ENCODE results near the gene SKAP1. TPM values are rescaled to one million over a fixed set of nuclear protein-coding genes. Genes with fewer than 3 reads are reported as not detected.

The SKAP1 gene
- polyA plus RNA-seq, 1 of the 3 experiments (the other 2 are of a cell fraction), result not detected

DNA sequence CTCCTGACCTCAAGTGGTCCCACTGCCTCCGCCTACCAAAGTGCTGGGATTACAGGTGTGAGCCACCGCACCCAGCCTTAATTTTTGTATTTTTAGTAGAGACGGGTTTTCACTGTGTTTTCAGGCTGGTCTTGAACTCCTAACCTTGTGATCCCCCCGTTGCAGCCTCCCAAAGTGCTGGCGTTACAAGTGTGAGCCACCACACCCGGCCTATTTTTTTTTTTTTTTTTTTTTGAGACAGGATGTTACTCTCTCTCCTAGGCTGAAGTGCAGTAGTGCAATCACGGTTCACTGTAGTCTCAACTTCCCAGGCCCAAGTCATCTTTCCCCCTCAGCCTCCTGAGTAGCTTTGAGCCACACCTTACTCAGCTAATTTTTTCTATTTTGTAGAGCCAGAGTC, 325.6 kb downstream of the SKAP1 start:
- Histone ChIP-seq H3K36me3 (replicated peaks in 1 of 2; ENCODE audit: control insufficient read depth in 1 of 2, insufficient read depth in 2 of 2, low read length in 1 of 2) (peaks cover 0 to 1% of the 10 kb centered on the region in 2 experiments), H3K9me2 (no peaks in the 10 kb centered on the region), H3K4me1 (ENCODE audit: control insufficient read depth in 1 of 2, insufficient read depth in 2 of 2, low read depth in 1 of 2, low read length in 1 of 2) (peaks cover 7 to 11% of the 10 kb centered on the region in 2 experiments; a peak in 3 of 4 replicates), H3K4me2 (no peak overlapping the region), H3K9me3 (no peaks in the 10 kb centered on the region), H3F3A (replicated peaks; ENCODE audit: insufficient read depth) (peaks cover 28% of the 10 kb centered on the region), H2AFZ (ENCODE audit: low read depth) (no peak overlapping the region), H3K79me2 (ENCODE audit: insufficient read depth) (peaks cover 36% of the 10 kb centered on the region), H3K4me3 (ENCODE audit: low read depth in 2 of 2, low read length in 1 of 2) (no peak overlapping the region), H4K20me1 (ENCODE audit: insufficient read depth) (peaks cover 8% of the 10 kb centered on the region), H3K27me3 (ENCODE audit: insufficient read depth) (no peaks in the 10 kb centered on the region), H3K27ac (ENCODE audit: low read depth in 2 of 2, low read length in 1 of 2) (no peak overlapping the region), H3K9ac (no peak overlapping the region)
- ChIA-PET POLR2A (no interaction called here), CTCF (interaction anchor here (6.7 to 14.8 kb wide), 2 partner anchors 23 to 78 kb away, joined by 46 to 241 read pairs; no protein-coding TSS in a partner anchor)
- DNase-seq, result no peak
- 93% methylated on average over 7 of the region's 7 CpGs for WGBS (ENCODE audit: low lambda C conversion rate)
- no peak for TF ChIP-seq GABPA (IDR thresholded peaks at IDR 0.05; ENCODE audit: low read depth)
- TF ChIP-seq EZH2phosphoT487 (IDR thresholded peaks at IDR 0.05; ENCODE audit: borderline replicate concordance, low read depth), result no peak
- TF ChIP-seq RCOR1 (IDR thresholded peaks at IDR 0.05; ENCODE audit: low read length), result no peak
- TF ChIP-seq FOSL2 (IDR thresholded peaks at IDR 0.05; ENCODE audit: borderline replicate concordance, low read depth), result no peak
- TF ChIP-seq CTCF (IDR thresholded peaks at IDR 0.05), result no peak
- TF ChIP-seq, protein P1, sequence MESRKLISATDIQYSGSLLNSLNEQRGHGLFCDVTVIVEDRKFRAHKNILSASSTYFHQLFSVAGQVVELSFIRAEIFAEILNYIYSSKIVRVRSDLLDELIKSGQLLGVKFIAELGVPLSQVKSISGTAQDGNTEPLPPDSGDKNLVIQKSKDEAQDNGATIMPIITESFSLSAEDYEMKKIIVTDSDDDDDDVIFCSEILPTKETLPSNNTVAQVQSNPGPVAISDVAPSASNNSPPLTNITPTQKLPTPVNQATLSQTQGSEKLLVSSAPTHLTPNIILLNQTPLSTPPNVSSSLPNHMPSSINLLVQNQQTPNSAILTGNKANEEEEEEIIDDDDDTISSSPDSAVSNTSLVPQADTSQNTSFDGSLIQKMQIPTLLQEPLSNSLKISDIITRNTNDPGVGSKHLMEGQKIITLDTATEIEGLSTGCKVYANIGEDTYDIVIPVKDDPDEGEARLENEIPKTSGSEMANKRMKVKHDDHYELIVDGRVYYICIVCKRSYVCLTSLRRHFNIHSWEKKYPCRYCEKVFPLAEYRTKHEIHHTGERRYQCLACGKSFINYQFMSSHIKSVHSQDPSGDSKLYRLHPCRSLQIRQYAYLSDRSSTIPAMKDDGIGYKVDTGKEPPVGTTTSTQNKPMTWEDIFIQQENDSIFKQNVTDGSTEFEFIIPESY (IDR thresholded peaks at IDR 0.05; ENCODE audit: borderline replicate concordance, low read depth), result no peak
- TF ChIP-seq, protein P2, sequence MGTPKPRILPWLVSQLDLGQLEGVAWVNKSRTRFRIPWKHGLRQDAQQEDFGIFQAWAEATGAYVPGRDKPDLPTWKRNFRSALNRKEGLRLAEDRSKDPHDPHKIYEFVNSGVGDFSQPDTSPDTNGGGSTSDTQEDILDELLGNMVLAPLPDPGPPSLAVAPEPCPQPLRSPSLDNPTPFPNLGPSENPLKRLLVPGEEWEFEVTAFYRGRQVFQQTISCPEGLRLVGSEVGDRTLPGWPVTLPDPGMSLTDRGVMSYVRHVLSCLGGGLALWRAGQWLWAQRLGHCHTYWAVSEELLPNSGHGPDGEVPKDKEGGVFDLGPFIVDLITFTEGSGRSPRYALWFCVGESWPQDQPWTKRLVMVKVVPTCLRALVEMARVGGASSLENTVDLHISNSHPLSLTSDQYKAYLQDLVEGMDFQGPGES (IDR thresholded peaks at IDR 0.05; ENCODE audit: low read depth, low read length), result no peak
- TF ChIP-seq ELF1 (IDR thresholded peaks at IDR 0.05), result no peak
- TF ChIP-seq, protein P3, sequence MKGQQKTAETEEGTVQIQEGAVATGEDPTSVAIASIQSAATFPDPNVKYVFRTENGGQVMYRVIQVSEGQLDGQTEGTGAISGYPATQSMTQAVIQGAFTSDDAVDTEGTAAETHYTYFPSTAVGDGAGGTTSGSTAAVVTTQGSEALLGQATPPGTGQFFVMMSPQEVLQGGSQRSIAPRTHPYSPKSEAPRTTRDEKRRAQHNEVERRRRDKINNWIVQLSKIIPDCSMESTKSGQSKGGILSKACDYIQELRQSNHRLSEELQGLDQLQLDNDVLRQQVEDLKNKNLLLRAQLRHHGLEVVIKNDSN (IDR thresholded peaks at IDR 0.05; ENCODE audit: borderline replicate concordance, low read depth), result no peak
- TF ChIP-seq, protein P4, sequence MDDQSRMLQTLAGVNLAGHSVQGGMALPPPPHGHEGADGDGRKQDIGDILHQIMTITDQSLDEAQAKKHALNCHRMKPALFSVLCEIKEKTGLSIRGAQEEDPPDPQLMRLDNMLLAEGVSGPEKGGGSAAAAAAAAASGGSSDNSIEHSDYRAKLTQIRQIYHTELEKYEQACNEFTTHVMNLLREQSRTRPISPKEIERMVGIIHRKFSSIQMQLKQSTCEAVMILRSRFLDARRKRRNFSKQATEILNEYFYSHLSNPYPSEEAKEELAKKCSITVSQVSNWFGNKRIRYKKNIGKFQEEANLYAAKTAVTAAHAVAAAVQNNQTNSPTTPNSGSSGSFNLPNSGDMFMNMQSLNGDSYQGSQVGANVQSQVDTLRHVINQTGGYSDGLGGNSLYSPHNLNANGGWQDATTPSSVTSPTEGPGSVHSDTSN (IDR thresholded peaks at IDR 0.05), result no peak
- TF ChIP-seq RAD21 (IDR thresholded peaks at IDR 0.05; ENCODE audit: low read length), result no peak
- no peak for TF ChIP-seq SIN3A (IDR thresholded peaks at IDR 0.05; ENCODE audit: borderline replicate concordance, low read depth, low read length)
- no peak for TF ChIP-seq NFIC (IDR thresholded peaks at IDR 0.05; ENCODE audit: borderline replicate concordance)

Measured in SK-N-SH (cell line).